Sigmoid colon (tissue), 7 donors: ENCODE measurements around the gene MACROD2. TPM values are rescaled to one million over a fixed set of nuclear protein-coding genes. Genes with fewer than 3 reads are reported as not detected.

Experiments
- DNase-seq: peaks from one replicate; pipeline ENCODE4 v3.0.0-alpha.2; 2019
- H3K27ac ChIP-seq, 4 donors: fragments of 200-600 bp; sonication (generic); one replicate each; pipeline ENCODE4 v1.5.1; 2016 to 2019; ENCODE audit warnings: mild to moderate bottlenecking in 1 of 4
- H3K27me3 ChIP-seq, 3 donors: fragments of 200-600 bp; sonication (generic); one replicate each; pipeline ENCODE4 v1.5.1; 2019; ENCODE audit warnings: mild to moderate bottlenecking in 1 of 3
- H3K36me3 ChIP-seq, 4 donors: fragments of 200-600 bp; sonication (generic); one replicate each; pipeline ENCODE4 v1.5.1; 2016 to 2019
- H3K4me1 ChIP-seq, 4 donors: fragments of 200-600 bp; sonication (generic); one replicate each; pipeline ENCODE4 v1.5.1; 2017 to 2019
- H3K4me3 ChIP-seq, 4 donors: fragments of 200-600 bp; sonication (generic); one replicate each; pipeline ENCODE4 v1.5.1; 2017 to 2019; ENCODE audit warnings: mild to moderate bottlenecking in 2 of 4, moderate library complexity in 1 of 4
- H3K9me3 ChIP-seq, 4 donors: fragments of 200-600 bp in 3 of 4; sonication (generic) in 3 of 4; one replicate each; pipeline versions ENCODE4 v1.5.1 to v1.6.1; 2013 to 2019
- CTCF ChIP-seq, 4 experiments: fragments of 450-650 bp in 3 of 4; fragments of 200-600 bp in 1 of 4; IDR thresholded peaks; one replicate each; pipeline ENCODE4 v1.5.1; 2016 to 2019; ENCODE audit warnings: antibody characterized with exemption in 4 of 4, mild to moderate bottlenecking in 3 of 4, moderate library complexity in 2 of 4
- EP300 ChIP-seq, 4 donors: sonication (generic); formaldehyde crosslinking; IDR thresholded peaks; one replicate each; pipeline ENCODE4 v1.6.1; 2017; ENCODE audit warnings: antibody characterized with exemption in 4 of 4
- POLR2A ChIP-seq, 2 donors: fragments of 450-650 bp; IDR thresholded peaks; one replicate each; pipeline ENCODE4 v1.6.1; 2016; ENCODE audit warnings: antibody characterized with exemption in 2 of 2, mild to moderate bottlenecking in 2 of 2, moderate library complexity in 2 of 2
- POLR2AphosphoS5 ChIP-seq, 4 donors: sonication (generic); formaldehyde crosslinking; IDR thresholded peaks; one replicate each; pipeline ENCODE4 v1.6.1; 2017; ENCODE audit warnings: antibody characterized with exemption in 4 of 4
- WGBS, 2 donors: extraction: QIAGEN DNeasy Blood & Tissue Kit; methylation state at CpG; one replicate each; pipeline ENCODE4 v1.1.7; 2013; 5-methylcytosine and 5-hydroxymethylcytosine counted together
- intact Hi-C: fragments of 100-400 bp; cut with DNase I; formaldehyde crosslinking; loops from one replicate; pipeline ENCODE4 v1.15.1; 2023
- polyA plus RNA-seq, 3 donors: library from polyadenylated mRNA; stranded (reverse); fragments of 200-250 nt; gene quantifications; one replicate each; pipeline ENCODE4 v1.2.3, GENCODE V29; 2013
- total RNA-seq, 4 donors: library from RNA; depleted of rRNA; stranded (reverse); fragments of >200 nt; gene quantifications; one replicate each; pipeline ENCODE4 v1.1.0, GENCODE V29; 2016
- donor health status: healthy with polysubstance abuse.
- donor health status: Bipolar disorder and iron deficiency.
- donor health status: healthy.

The MACROD2 gene
- total and polyA plus RNA-seq, 7 donors: 1.2 to 22.4 (median 5.8) TPM

GRCh38 chr20:14595051-14595450 is 599.7 kb downstream of the MACROD2 start:
- H3K9me3 ChIP-seq: no peaks in the 10 kb centered on the region
- H3K36me3 ChIP-seq: no peaks in the 10 kb centered on the region
- no peaks in the 10 kb centered on the region for H3K27me3 ChIP-seq
- DNase-seq: no peak
- intact Hi-C loops: no loop called here
- no peak for TF ChIP-seq CTCF (IDR thresholded peaks at IDR 0.05)
- TF ChIP-seq POLR2A (IDR thresholded peaks at IDR 0.05): no peak
- no peak for TF ChIP-seq POLR2AphosphoS5 (IDR thresholded peaks at IDR 0.05)
- no peak for TF ChIP-seq EP300 (IDR thresholded peaks at IDR 0.05)
- 89 to 93% methylated on average over 8 of the region's 8 CpGs for WGBS, 2 donors
- no peaks in the 10 kb centered on the region for H3K4me1 ChIP-seq
- no peak overlapping the region for H3K27ac ChIP-seq
- no peak overlapping the region for H3K4me3 ChIP-seq

GRCh38 chr20:14597206-14597715 is 601.9 kb downstream of the MACROD2 start:
- Histone ChIP-seq H3K27ac (no peak overlapping the region), H3K27me3 (no peaks in the 10 kb centered on the region), H3K4me3 (no peak overlapping the region), H3K4me1 (no peaks in the 10 kb centered on the region), H3K36me3 (no peaks in the 10 kb centered on the region), H3K9me3 (peaks cover 0 to 4% (median 0%) of the 10 kb centered on the region in 4 donors)
- DNase-seq: no peak
- TF ChIP-seq EP300 (IDR thresholded peaks at IDR 0.05) (no peak), POLR2A (IDR thresholded peaks at IDR 0.05) (no peak), CTCF (IDR thresholded peaks at IDR 0.05) (no peak), POLR2AphosphoS5 (IDR thresholded peaks at IDR 0.05) (no peak)
- intact Hi-C loops: no loop called here

- Histone ChIP-seq H3K27ac (no peak overlapping the region), H3K9me3 (peaks cover 0 to 4% (median 0%) of the 10 kb centered on the region in 4 donors), H3K27me3 (no peaks in the 10 kb centered on the region), H3K4me1 (no peaks in the 10 kb centered on the region), H3K4me3 (no peak overlapping the region), H3K36me3 (no peaks in the 10 kb centered on the region)
- intact Hi-C loops: no loop called here
- DNase-seq: no peak
- 73 to 94% methylated on average over 3 of the region's 3 CpGs for WGBS, 2 donors
- TF ChIP-seq POLR2A (IDR thresholded peaks at IDR 0.05) (no peak), EP300 (IDR thresholded peaks at IDR 0.05) (no peak), POLR2AphosphoS5 (IDR thresholded peaks at IDR 0.05) (no peak), CTCF (IDR thresholded peaks at IDR 0.05) (no peak)
Measured at GRCh38 chr20:14599613-14600012, 604.3 kb downstream of the MACROD2 start.

GRCh38 chr20:14600527-14600926 is 605.2 kb downstream of the MACROD2 start:
- Histone ChIP-seq H3K36me3 (no peaks in the 10 kb centered on the region), H3K9me3 (peaks cover 0 to 4% (median 0%) of the 10 kb centered on the region in 4 donors), H3K4me3 (no peak overlapping the region), H3K27me3 (no peaks in the 10 kb centered on the region), H3K27ac (no peak overlapping the region), H3K4me1 (no peaks in the 10 kb centered on the region)
- no peak for DNase-seq
- 54 to 73% methylated on average over 2 of the region's 2 CpGs for WGBS, 2 donors
- intact Hi-C loops: no loop called here
- TF ChIP-seq POLR2AphosphoS5 (IDR thresholded peaks at IDR 0.05): no peak
- TF ChIP-seq EP300 (IDR thresholded peaks at IDR 0.05): no peak
- TF ChIP-seq CTCF (IDR thresholded peaks at IDR 0.05): no peak
- TF ChIP-seq POLR2A (IDR thresholded peaks at IDR 0.05): no peak

GRCh38 chr20:14604143-14604542 is 608.8 kb downstream of the MACROD2 start:
- intact Hi-C loops: no loop called here
- DNase-seq: no peak
- TF ChIP-seq POLR2A (IDR thresholded peaks at IDR 0.05): no peak
- no peak for TF ChIP-seq EP300 (IDR thresholded peaks at IDR 0.05)
- TF ChIP-seq POLR2AphosphoS5 (IDR thresholded peaks at IDR 0.05): no peak
- TF ChIP-seq CTCF (IDR thresholded peaks at IDR 0.05): no peak
- Histone ChIP-seq H3K27ac (no peak overlapping the region), H3K27me3 (no peaks in the 10 kb centered on the region), H3K36me3 (no peaks in the 10 kb centered on the region), H3K4me1 (no peaks in the 10 kb centered on the region), H3K9me3 (peaks cover 0 to 4% (median 0%) of the 10 kb centered on the region in 4 donors), H3K4me3 (no peak overlapping the region)
- WGBS, 2 donors: 87 to 93% methylated on average over 1 of the region's 1 CpG
